Pancreas (tissue), 10 donors: Measurements from ENCODE around the gene ADAM22. TPM values are rescaled to one million over a fixed set of nuclear protein-coding genes. Genes with fewer than 3 reads are reported as not detected.

Experiments
- ATAC-seq, 4 donors: fragments of 200-7000 bp; cut with Tn5 transposase; one replicate each; pipeline versions ENCODE4 v1.8.0 to v1.9.1; 2020; ENCODE audit warnings: mild to moderate bottlenecking in 4 of 4, moderate library complexity in 4 of 4
- DNase-seq, 6 donors: peaks; one replicate each; pipeline ENCODE4 v3.0.0-alpha.2; 2020
- FAIRE-seq: peaks from 2 replicates; lab custom pipeline; 2012; peaks lifted over from hg19 to GRCh38; lab: Jason Lieb, UNC
- H3K27ac ChIP-seq, 4 donors: fragments of 200-600 bp; sonication (generic); 1 replicate in 3 of 4; 2 replicates in 1 of 4; pipeline versions ENCODE4 v1.5.0 to v1.8.0; 2020
- H3K27me3 ChIP-seq, 4 donors: fragments of 200-600 bp; one replicate each; pipeline ENCODE4 v1.8.0; 2021
- H3K36me3 ChIP-seq, 3 donors: fragments of 200-600 bp; sonication (generic) in 1 of 3; one replicate each; pipeline versions ENCODE4 v1.5.0 to v1.8.0; 2020 to 2021
- H3K4me1 ChIP-seq, 3 donors: fragments of 200-600 bp; one replicate each; pipeline ENCODE4 v1.8.0; 2021
- H3K4me3 ChIP-seq, 4 donors: fragments of 200-600 bp; sonication (generic) in 2 of 4; one replicate each; pipeline versions ENCODE4 v1.5.0 to v1.8.0; 2020 to 2021
- H3K9me3 ChIP-seq, 4 donors: fragments of 200-600 bp; one replicate each; pipeline ENCODE4 v1.8.0; 2021
- CTCF ChIP-seq, 4 donors: fragments of 200-600 bp; sonication (generic) in 3 of 4; IDR thresholded peaks; one replicate each; pipeline versions ENCODE4 v1.5.0 to v1.8.0; 2021; ENCODE audit warnings: antibody characterized with exemption in 4 of 4
- WGBS, 2 donors: extraction: QIAGEN DNeasy Blood & Tissue Kit; methylation state at CpG; one replicate each; pipeline ENCODE4 v1.1.7; 2013; 5-methylcytosine and 5-hydroxymethylcytosine counted together
- intact Hi-C, 3 donors: fragments of 100-400 bp; cut with DNase I; formaldehyde crosslinking; loops; one replicate each; pipeline versions ENCODE4 v1.11.1 to v1.14.2; 2022
- polyA plus RNA-seq, 2 donors: library from polyadenylated mRNA; stranded (reverse); fragments of 200-250 nt; gene quantifications; one replicate each; pipeline ENCODE4 v1.2.3, GENCODE V29; 2013
- total RNA-seq, 6 donors: library from RNA; stranded (reverse); fragmentation: NEBNext Ultra II Directional in 4 of 6; extraction: Animal tissue kit (Norgen Biotek cat#: 25700) in 4 of 6; gene quantifications; one replicate each; pipeline versions ENCODE4 v1.2.1 to v1.2.4, GENCODE V29; 2021 to 2023
- donor health status: healthy with polysubstance abuse.
- donor health status: DM: no; HTN: no; CAD: no; lungs with moderate emphysema.
- donor health status: DM: no; HTN: no; CAD: no.
- donor health status: control.
- donor health status: control.
- donor health status: Bipolar disorder and iron deficiency.
- donor health status: DM: yes; HTN: yes; CAD: no.
- donor health status: DM: no; HTN: no; CAD: no.
- donor health status: DM: no; HTN: no; CAD: no.
- donor health status: DM: yes; HTN: yes; CAD: no.

ADAM22 gene
- total and polyA plus RNA-seq, 8 donors = 0.30 to 2.8 (median 0.93) TPM

GRCh38 chr7:88072715-88073055, 138.6 kb downstream of the ADAM22 start:
- DNase-seq = no peak
- no peaks in the 10 kb centered on the region for H3K4me1 ChIP-seq
- H3K27me3 ChIP-seq = no peaks in the 10 kb centered on the region
- intact Hi-C loops = no loop called here
- ATAC-seq = no peak
- H3K9me3 ChIP-seq = no peaks in the 10 kb centered on the region
- TF ChIP-seq CTCF (IDR thresholded peaks at IDR 0.05) = no peak
- H3K27ac ChIP-seq = no peak overlapping the region
- H3K36me3 ChIP-seq = no peaks in the 10 kb centered on the region
- no peak for FAIRE-seq
- H3K4me3 ChIP-seq = no peak overlapping the region
- 70 to 86% methylated on average over 1 of the region's 1 CpG for WGBS, 2 donors

- H3K4me3 ChIP-seq = no peak overlapping the region
- TF ChIP-seq CTCF (IDR thresholded peaks at IDR 0.05) = no peak
- H3K9me3 ChIP-seq = no peaks in the 10 kb centered on the region
- FAIRE-seq (no peak), ATAC-seq (no peak), DNase-seq (no peak)
- H3K27me3 ChIP-seq = no peaks in the 10 kb centered on the region
- 53 to 59% methylated on average over 1 of the region's 1 CpG for WGBS, 2 donors
- intact Hi-C loops = no loop called here
- no peaks in the 10 kb centered on the region for H3K4me1 ChIP-seq
- H3K36me3 ChIP-seq = no peaks in the 10 kb centered on the region
- no peak overlapping the region for H3K27ac ChIP-seq
Observed at GRCh38 chr7:88073626-88074025, 139.6 kb downstream of the ADAM22 start.

- no peak for ATAC-seq
- Histone ChIP-seq H3K27me3 (no peaks in the 10 kb centered on the region), H3K36me3 (no peaks in the 10 kb centered on the region), H3K4me1 (no peaks in the 10 kb centered on the region), H3K27ac (no peak overlapping the region), H3K9me3 (no peaks in the 10 kb centered on the region), H3K4me3 (no peak overlapping the region)
- WGBS, 2 donors = 59 to 70% methylated on average over 2 of the region's 2 CpGs
- no peak for FAIRE-seq
- DNase-seq = no peak
- TF ChIP-seq CTCF (IDR thresholded peaks at IDR 0.05) = no peak
- intact Hi-C loops = no loop called here
Observed at GRCh38 chr7:88075216-88075615, 141.2 kb downstream of the ADAM22 start.

- 50 to 74% methylated on average over 2 of the region's 2 CpGs for WGBS, 2 donors
- Histone ChIP-seq H3K9me3 (no peaks in the 10 kb centered on the region), H3K4me3 (no peak overlapping the region), H3K36me3 (no peaks in the 10 kb centered on the region), H3K27me3 (no peaks in the 10 kb centered on the region), H3K4me1 (no peaks in the 10 kb centered on the region), H3K27ac (no peak overlapping the region)
- no peak for FAIRE-seq
- no peak for DNase-seq
- no peak for TF ChIP-seq CTCF (IDR thresholded peaks at IDR 0.05)
- intact Hi-C loops = no loop called here
- no peak for ATAC-seq
Observed at GRCh38 chr7:88083883-88084282, 149.8 kb downstream of the ADAM22 start.

GRCh38 chr7:88089561-88089960, 155.5 kb downstream of the ADAM22 start:
- H3K27ac ChIP-seq = no peak overlapping the region
- no peak for TF ChIP-seq CTCF (IDR thresholded peaks at IDR 0.05)
- no peaks in the 10 kb centered on the region for H3K36me3 ChIP-seq
- FAIRE-seq (no peak), DNase-seq (no peak), ATAC-seq (no peak)
- no peaks in the 10 kb centered on the region for H3K27me3 ChIP-seq
- no peaks in the 10 kb centered on the region for H3K4me1 ChIP-seq
- WGBS, 2 donors = 68 to 70% methylated on average over 1 of the region's 1 CpG
- no peak overlapping the region for H3K4me3 ChIP-seq
- intact Hi-C loops = no loop called here
- no peaks in the 10 kb centered on the region for H3K9me3 ChIP-seq
